ENCODE results near the gene KANSL2. TPM values are rescaled to one million over a fixed set of nuclear protein-coding genes. Genes with fewer than 3 reads are reported as not detected.
"Not testable (repeated sequence)": the region's sequence is repeated elsewhere in the genome, so short reads cannot be mapped to it uniquely, and the experiment has no call there.

The KANSL2 gene
- polyA plus RNA-seq, 2 donors = 19.1 to 21.5 TPM

DNA sequence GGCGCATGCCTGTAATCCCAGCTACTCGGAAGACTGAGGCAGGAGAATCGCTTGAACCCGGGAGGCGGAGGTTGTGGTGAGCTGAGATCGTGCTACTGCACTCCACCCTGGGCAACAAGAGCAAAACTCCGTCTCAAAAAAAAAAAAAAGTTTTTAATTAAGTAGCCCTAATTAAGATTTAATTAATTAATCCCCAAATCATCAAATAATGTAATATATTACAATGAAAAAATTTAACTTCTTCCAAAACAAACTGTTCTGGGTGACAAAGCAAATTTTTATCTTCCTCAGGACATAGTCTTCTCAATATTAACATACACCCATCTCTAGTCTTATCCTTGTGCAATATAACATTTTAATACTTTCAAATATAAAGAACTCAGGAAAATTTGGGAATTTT is 16.8 kb upstream of the KANSL2 start:
- not testable (repeated sequence) for H3K9me3 ChIP-seq (ENCODE audit: control insufficient read depth in 2 of 2, insufficient read depth in 1 of 2, low read depth in 1 of 2, low read length in 1 of 2); H3K4me1 ChIP-seq (ENCODE audit: control insufficient read depth in 2 of 2, insufficient read depth in 2 of 2, low read length in 1 of 2); H3K27me3 ChIP-seq (ENCODE audit: control insufficient read depth in 1 of 2, insufficient read depth in 2 of 2, low read length in 2 of 2); H3K36me3 ChIP-seq (ENCODE audit: control insufficient read depth in 2 of 2, insufficient read depth in 2 of 2, low read length in 1 of 2); H3K27ac ChIP-seq (ENCODE audit: low read depth in 2 of 2, low read length in 1 of 2); H3K4me3 ChIP-seq (ENCODE audit: low read depth in 1 of 2, low read length in 2 of 2)
- 97 to 98% methylated on average over 7 of the region's 7 CpGs for WGBS, 2 donors

DNA sequence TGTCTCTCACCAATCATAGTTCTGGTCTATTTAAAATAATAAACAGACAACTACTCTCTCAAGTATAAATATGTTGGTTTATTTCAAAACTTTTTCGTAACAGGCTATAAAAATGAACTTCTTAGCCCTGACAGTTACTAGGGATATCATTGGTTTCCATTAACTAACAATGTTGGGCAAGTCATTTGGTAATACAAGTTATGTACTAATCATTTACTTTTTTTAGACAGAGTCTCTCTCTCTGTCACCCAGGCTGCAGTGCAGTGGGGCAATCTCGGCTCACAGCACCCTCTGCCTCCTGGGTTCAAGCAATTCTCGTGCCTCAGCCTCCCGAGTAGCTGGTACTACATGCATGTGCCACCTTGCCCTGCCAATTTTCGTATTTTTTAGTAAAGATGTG is 14.6 kb upstream of the KANSL2 start:
- Histone ChIP-seq H3K9me3 (ENCODE audit: control insufficient read depth in 2 of 2, insufficient read depth in 1 of 2, low read depth in 1 of 2, low read length in 1 of 2) (no peaks in the 10 kb centered on the region), H3K27ac (ENCODE audit: low read depth in 2 of 2, low read length in 1 of 2) (no peak overlapping the region), H3K27me3 (ENCODE audit: control insufficient read depth in 1 of 2, insufficient read depth in 2 of 2, low read length in 2 of 2) (no peaks in the 10 kb centered on the region), H3K4me3 (ENCODE audit: low read depth in 1 of 2, low read length in 2 of 2) (no peak overlapping the region), H3K36me3 (ENCODE audit: control insufficient read depth in 2 of 2, insufficient read depth in 2 of 2, low read length in 1 of 2) (peaks cover 14 to 15% of the 10 kb centered on the region in 2 donors), H3K4me1 (ENCODE audit: control insufficient read depth in 2 of 2, insufficient read depth in 2 of 2, low read length in 1 of 2) (no peaks in the 10 kb centered on the region)
- 94 to 96% methylated on average over 5 of the region's 5 CpGs for WGBS, 2 donors

DNA sequence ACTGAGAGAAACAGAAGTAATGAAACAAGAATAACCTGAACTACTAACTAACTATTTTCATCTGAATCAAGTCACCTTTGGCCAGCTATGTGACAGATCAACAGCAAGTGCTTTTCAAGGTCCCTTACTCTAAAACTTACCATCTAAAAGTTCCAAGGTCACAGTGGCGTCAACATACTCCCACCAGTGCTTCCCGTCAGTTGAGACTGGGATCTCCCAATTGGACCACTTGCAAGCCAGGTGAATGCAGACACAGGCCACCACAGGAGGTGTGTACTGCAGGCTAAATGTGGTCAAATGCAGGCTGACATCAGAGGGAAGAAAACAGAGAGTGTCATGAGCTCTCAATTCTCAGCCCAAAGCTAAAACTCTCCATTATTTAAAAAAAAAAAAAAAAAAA is 13.8 kb upstream of the KANSL2 start:
- no peak overlapping the region for H3K27ac ChIP-seq (ENCODE audit: low read depth in 2 of 2, low read length in 1 of 2)
- H3K27me3 ChIP-seq (ENCODE audit: control insufficient read depth in 1 of 2, insufficient read depth in 2 of 2, low read length in 2 of 2) = no peaks in the 10 kb centered on the region
- WGBS, 2 donors = 86 to 96% methylated on average over 2 of the region's 2 CpGs
- peaks cover 14 to 15% of the 10 kb centered on the region in 2 donors for H3K36me3 ChIP-seq (ENCODE audit: control insufficient read depth in 2 of 2, insufficient read depth in 2 of 2, low read length in 1 of 2)
- no peak overlapping the region for H3K4me3 ChIP-seq (ENCODE audit: low read depth in 1 of 2, low read length in 2 of 2)
- no peaks in the 10 kb centered on the region for H3K4me1 ChIP-seq (ENCODE audit: control insufficient read depth in 2 of 2, insufficient read depth in 2 of 2, low read length in 1 of 2)
- H3K9me3 ChIP-seq (ENCODE audit: control insufficient read depth in 2 of 2, insufficient read depth in 1 of 2, low read depth in 1 of 2, low read length in 1 of 2) = no peaks in the 10 kb centered on the region

DNA sequence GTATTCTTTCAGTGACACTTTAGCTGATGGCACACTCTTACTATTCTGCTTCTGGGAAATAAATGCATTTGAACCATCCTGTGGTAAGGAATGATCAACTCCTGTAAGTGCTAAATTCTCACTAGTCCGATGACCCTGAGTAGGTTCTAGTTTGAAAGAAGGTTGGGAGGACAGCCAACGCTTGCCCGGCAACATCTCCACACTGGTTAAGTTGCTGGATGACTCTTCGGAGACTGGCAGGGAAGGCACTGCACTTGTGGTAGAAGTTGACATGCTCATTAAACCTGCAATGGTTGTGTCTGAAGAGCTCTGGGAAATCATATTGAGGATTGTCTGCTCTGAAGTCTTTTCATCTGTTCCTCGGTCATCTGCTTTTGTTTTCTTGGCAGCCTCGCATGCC is 12.0 kb upstream of the KANSL2 start:
- Histone ChIP-seq H3K27ac (ENCODE audit: low read depth in 2 of 2, low read length in 1 of 2) (no peak overlapping the region), H3K4me3 (ENCODE audit: low read depth in 1 of 2, low read length in 2 of 2) (no peak overlapping the region), H3K27me3 (ENCODE audit: control insufficient read depth in 1 of 2, insufficient read depth in 2 of 2, low read length in 2 of 2) (no peaks in the 10 kb centered on the region), H3K36me3 (ENCODE audit: control insufficient read depth in 2 of 2, insufficient read depth in 2 of 2, low read length in 1 of 2) (peaks cover 14 to 15% of the 10 kb centered on the region in 2 donors), H3K9me3 (ENCODE audit: control insufficient read depth in 2 of 2, insufficient read depth in 1 of 2, low read depth in 1 of 2, low read length in 1 of 2) (no peaks in the 10 kb centered on the region), H3K4me1 (ENCODE audit: control insufficient read depth in 2 of 2, insufficient read depth in 2 of 2, low read length in 1 of 2) (no peaks in the 10 kb centered on the region)
- WGBS, 2 donors = 95 to 97% methylated on average over 6 of the region's 6 CpGs

DNA sequence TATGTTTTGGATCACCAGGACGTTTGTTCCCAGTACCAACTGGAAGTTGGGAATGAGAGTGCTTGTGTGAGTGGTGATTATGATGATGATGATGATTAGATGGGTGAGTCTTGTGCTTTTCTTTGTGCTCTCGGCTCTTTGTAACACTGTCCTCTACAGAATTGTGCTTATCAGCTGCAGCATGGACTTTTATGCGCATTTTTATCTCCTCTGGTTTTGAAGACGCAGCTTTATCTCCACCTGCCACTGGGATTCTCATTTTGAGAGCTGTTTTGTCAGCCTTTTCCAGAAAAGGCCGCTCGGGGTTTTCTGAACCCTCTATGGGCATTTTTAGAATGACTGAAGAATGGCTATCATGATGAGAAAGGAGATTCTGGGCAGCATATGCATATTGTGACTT is 11.5 kb upstream of the KANSL2 start:
- Histone ChIP-seq H3K36me3 (ENCODE audit: control insufficient read depth in 2 of 2, insufficient read depth in 2 of 2, low read length in 1 of 2) (peaks cover 14 to 15% of the 10 kb centered on the region in 2 donors), H3K27ac (ENCODE audit: low read depth in 2 of 2, low read length in 1 of 2) (no peak overlapping the region), H3K4me1 (ENCODE audit: control insufficient read depth in 2 of 2, insufficient read depth in 2 of 2, low read length in 1 of 2) (no peaks in the 10 kb centered on the region), H3K27me3 (ENCODE audit: control insufficient read depth in 1 of 2, insufficient read depth in 2 of 2, low read length in 2 of 2) (no peaks in the 10 kb centered on the region), H3K9me3 (ENCODE audit: control insufficient read depth in 2 of 2, insufficient read depth in 1 of 2, low read depth in 1 of 2, low read length in 1 of 2) (no peaks in the 10 kb centered on the region), H3K4me3 (ENCODE audit: low read depth in 1 of 2, low read length in 2 of 2) (no peak overlapping the region)
- 92 to 94% methylated on average over 6 of the region's 6 CpGs for WGBS, 2 donors

DNA sequence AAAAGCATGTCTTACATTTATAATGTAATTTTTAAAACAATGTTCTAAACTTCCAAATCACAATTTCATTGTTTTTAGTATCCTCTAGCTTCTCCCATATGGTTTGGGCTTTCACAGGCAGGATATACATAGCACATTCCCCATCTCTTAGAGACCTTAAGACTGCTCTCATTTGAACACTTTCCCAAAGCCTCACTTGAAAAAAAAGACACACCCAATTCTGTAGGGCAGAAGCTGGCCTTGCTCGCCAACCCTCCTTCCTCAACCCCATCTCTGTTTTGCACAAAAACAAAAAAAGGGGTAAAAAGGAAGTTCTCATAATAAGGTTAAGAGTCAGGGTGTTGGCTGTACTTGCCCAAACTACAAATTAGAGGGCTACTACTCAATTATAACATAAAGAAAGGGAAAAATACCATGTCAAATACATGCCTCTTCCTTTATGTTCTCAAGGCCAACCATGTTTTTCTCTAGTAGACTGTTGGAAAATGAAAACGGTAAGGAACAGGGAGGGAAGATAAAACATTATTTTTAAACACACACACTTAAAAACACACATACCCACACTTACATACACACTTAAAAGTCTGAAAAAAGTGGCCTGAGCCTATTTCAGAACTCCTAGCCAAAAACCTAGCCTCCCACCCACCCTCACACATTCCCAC is 9.9 kb upstream of the KANSL2 start:
- no peaks in the 10 kb centered on the region for H3K27me3 ChIP-seq (ENCODE audit: control insufficient read depth in 1 of 2, insufficient read depth in 2 of 2, low read length in 2 of 2)

DNA sequence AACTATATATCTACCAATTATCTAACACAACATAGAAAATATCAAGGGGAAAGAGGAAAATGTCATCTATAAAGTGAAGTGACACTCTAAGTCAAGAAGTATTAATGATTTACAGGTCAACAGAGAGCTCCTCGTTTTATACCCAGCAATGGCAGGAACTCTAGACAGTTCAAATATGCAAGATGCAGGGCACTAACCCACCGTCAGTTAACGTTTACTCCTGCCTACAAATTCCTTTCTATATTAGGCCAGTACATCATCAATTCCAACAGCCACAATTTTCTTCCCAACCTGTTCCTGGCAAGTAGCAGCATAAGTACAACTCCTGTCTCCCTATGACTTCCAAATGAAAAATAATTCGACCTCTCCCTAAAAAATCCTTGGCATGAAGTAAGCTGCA is 9.0 kb upstream of the KANSL2 start:
- Histone ChIP-seq H3K9me3 (ENCODE audit: control insufficient read depth in 2 of 2, insufficient read depth in 1 of 2, low read depth in 1 of 2, low read length in 1 of 2) (no peaks in the 10 kb centered on the region), H3K4me1 (ENCODE audit: control insufficient read depth in 2 of 2, insufficient read depth in 2 of 2, low read length in 1 of 2) (no peaks in the 10 kb centered on the region), H3K4me3 (ENCODE audit: low read depth in 1 of 2, low read length in 2 of 2) (no peak overlapping the region), H3K36me3 (ENCODE audit: control insufficient read depth in 2 of 2, insufficient read depth in 2 of 2, low read length in 1 of 2) (peaks cover 13 to 14% of the 10 kb centered on the region in 2 donors), H3K27ac (ENCODE audit: low read depth in 2 of 2, low read length in 1 of 2) (no peak overlapping the region), H3K27me3 (ENCODE audit: control insufficient read depth in 1 of 2, insufficient read depth in 2 of 2, low read length in 2 of 2) (no peaks in the 10 kb centered on the region)
- 60 to 69% methylated on average over 4 of the region's 4 CpGs for WGBS, 2 donors

More for the DNA sequence above, 9.9 kb upstream of the KANSL2 start:
- no peaks in the 10 kb centered on the region for H3K9me3 ChIP-seq (ENCODE audit: control insufficient read depth in 2 of 2, insufficient read depth in 1 of 2, low read depth in 1 of 2, low read length in 1 of 2)
- no peak overlapping the region for H3K4me3 ChIP-seq (ENCODE audit: low read depth in 1 of 2, low read length in 2 of 2)
- WGBS, 2 donors = 55 to 61% methylated on average over 2 of the region's 2 CpGs
- peaks cover 14 to 15% of the 10 kb centered on the region in 2 donors for H3K36me3 ChIP-seq (ENCODE audit: control insufficient read depth in 2 of 2, insufficient read depth in 2 of 2, low read length in 1 of 2)
- H3K4me1 ChIP-seq (ENCODE audit: control insufficient read depth in 2 of 2, insufficient read depth in 2 of 2, low read length in 1 of 2) = no peaks in the 10 kb centered on the region
- H3K27ac ChIP-seq (ENCODE audit: low read depth in 2 of 2, low read length in 1 of 2) = no peak overlapping the region

DNA sequence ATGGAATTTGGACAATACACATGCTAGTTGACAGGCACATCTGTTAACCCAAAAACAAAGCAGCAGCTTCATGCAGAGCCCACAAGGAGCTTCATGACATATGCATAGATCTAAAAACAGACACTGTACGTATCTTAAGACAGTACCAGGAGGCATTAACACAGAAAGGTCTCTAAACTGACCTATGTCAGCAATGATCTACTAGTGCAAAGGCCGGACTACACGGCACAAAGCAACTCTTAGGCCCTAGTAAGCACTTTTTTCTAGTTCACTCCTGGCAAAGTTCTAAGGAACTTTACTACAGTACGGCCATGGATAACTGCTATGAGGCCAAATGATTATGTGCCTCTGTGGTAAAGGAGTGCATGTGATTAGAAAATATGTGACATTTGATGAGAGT is 8.4 kb upstream of the KANSL2 start:
- H3K27me3 ChIP-seq (ENCODE audit: control insufficient read depth in 1 of 2, insufficient read depth in 2 of 2, low read length in 2 of 2) = no peaks in the 10 kb centered on the region
- no peak overlapping the region for H3K4me3 ChIP-seq (ENCODE audit: low read depth in 1 of 2, low read length in 2 of 2)
- H3K27ac ChIP-seq (ENCODE audit: low read depth in 2 of 2, low read length in 1 of 2) = no peak overlapping the region
- H3K9me3 ChIP-seq (ENCODE audit: control insufficient read depth in 2 of 2, insufficient read depth in 1 of 2, low read depth in 1 of 2, low read length in 1 of 2) = no peaks in the 10 kb centered on the region
- no peaks in the 10 kb centered on the region for H3K4me1 ChIP-seq (ENCODE audit: control insufficient read depth in 2 of 2, insufficient read depth in 2 of 2, low read length in 1 of 2)
- peaks cover 13 to 14% of the 10 kb centered on the region in 2 donors for H3K36me3 ChIP-seq (ENCODE audit: control insufficient read depth in 2 of 2, insufficient read depth in 2 of 2, low read length in 1 of 2)
- WGBS, 2 donors = 80 to 82% methylated on average over 4 of the region's 4 CpGs

DNA sequence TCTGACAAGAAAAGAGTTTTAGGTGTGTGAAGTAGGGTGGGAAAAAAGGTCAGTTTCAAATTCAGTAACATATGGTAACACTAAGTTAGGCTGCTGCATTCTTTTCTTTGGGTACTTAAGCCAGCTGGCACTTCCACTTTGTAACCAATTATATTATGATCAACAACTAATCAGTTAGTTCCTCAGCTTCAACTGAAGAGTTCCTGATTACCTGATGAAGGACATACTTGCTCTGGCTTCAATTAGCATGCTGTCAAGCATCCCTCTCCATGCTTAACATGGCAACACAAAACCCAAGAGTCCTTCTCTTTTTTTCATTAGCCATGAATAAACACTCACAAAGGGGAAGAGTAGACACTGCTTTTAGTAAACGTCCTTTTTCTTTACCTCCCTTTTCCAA is 6.8 kb upstream of the KANSL2 start:
- no peaks in the 10 kb centered on the region for H3K9me3 ChIP-seq (ENCODE audit: control insufficient read depth in 2 of 2, insufficient read depth in 1 of 2, low read depth in 1 of 2, low read length in 1 of 2)
- H3K27ac ChIP-seq (ENCODE audit: low read depth in 2 of 2, low read length in 1 of 2) = no peak overlapping the region
- no peaks in the 10 kb centered on the region for H3K4me1 ChIP-seq (ENCODE audit: control insufficient read depth in 2 of 2, insufficient read depth in 2 of 2, low read length in 1 of 2)
- H3K27me3 ChIP-seq (ENCODE audit: control insufficient read depth in 1 of 2, insufficient read depth in 2 of 2, low read length in 2 of 2) = no peaks in the 10 kb centered on the region
- WGBS, 2 donors = 47 to 56% methylated on average over 1 of the region's 1 CpG
- no peak overlapping the region for H3K4me3 ChIP-seq (ENCODE audit: low read depth in 1 of 2, low read length in 2 of 2)
- H3K36me3 ChIP-seq (ENCODE audit: control insufficient read depth in 2 of 2, insufficient read depth in 2 of 2, low read length in 1 of 2) = peaks cover 9 to 10% of the 10 kb centered on the region in 2 donors

DNA sequence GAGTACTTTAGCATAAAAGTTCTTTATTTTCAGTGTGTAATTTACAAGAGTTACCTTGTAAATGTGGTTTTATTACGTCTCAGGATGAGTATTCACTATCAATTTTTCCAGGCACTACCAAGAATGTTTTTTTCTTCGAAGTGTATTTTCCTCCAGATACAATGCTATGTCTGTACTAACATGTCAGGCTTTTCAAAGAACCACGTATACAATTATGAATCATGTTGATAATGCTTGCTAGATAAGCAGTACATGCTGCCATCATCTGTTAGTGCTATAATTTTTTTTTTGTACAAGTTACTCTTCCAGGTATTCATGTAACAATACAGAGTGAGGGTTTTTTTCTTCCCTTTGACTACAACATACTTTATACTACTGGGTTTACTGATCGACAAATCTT is 5.6 kb upstream of the KANSL2 start:
- Histone ChIP-seq H3K36me3 (ENCODE audit: control insufficient read depth in 2 of 2, insufficient read depth in 2 of 2, low read length in 1 of 2) (no peaks in the 10 kb centered on the region), H3K27ac (ENCODE audit: low read depth in 2 of 2, low read length in 1 of 2) (no peak overlapping the region), H3K27me3 (ENCODE audit: control insufficient read depth in 1 of 2, insufficient read depth in 2 of 2, low read length in 2 of 2) (no peaks in the 10 kb centered on the region), H3K9me3 (ENCODE audit: control insufficient read depth in 2 of 2, insufficient read depth in 1 of 2, low read depth in 1 of 2, low read length in 1 of 2) (no peaks in the 10 kb centered on the region), H3K4me1 (ENCODE audit: control insufficient read depth in 2 of 2, insufficient read depth in 2 of 2, low read length in 1 of 2) (no peaks in the 10 kb centered on the region), H3K4me3 (ENCODE audit: low read depth in 1 of 2, low read length in 2 of 2) (no peak overlapping the region)
- WGBS, 2 donors = 78 to 82% methylated on average over 4 of the region's 4 CpGs

Data from esophagus (tissue), 2 donors.